ENCODE measurements around the gene EXOC6B.

Gene EXOC6B

GRCh38 chr2:72638600-72639211 lies 187.1 kb downstream of the EXOC6B start:
- no peaks in the 10 kb centered on the region for H3K36me3 ChIP-seq (ENCODE audit: control insufficient read depth, insufficient read depth, low read length)
- H3K4me1 ChIP-seq (ENCODE audit: control insufficient read depth, insufficient read depth, low read length), result no peaks in the 10 kb centered on the region
- no peak overlapping the region for H3K4me3 ChIP-seq (ENCODE audit: low read length)
- no peak overlapping the region for H3K27ac ChIP-seq (ENCODE audit: low read depth, low read length)
- no peak overlapping the region for H3K9ac ChIP-seq (ENCODE audit: low read length)
- H3K27me3 ChIP-seq (ENCODE audit: control insufficient read depth, insufficient read depth, low read length), result no peaks in the 10 kb centered on the region

- Histone ChIP-seq H3K4me3 (ENCODE audit: low read length) (no peak overlapping the region), H3K36me3 (ENCODE audit: control insufficient read depth, insufficient read depth, low read length) (no peaks in the 10 kb centered on the region), H3K27ac (ENCODE audit: low read depth, low read length) (no peak overlapping the region), H3K9ac (ENCODE audit: low read length) (no peak overlapping the region), H3K27me3 (ENCODE audit: control insufficient read depth, insufficient read depth, low read length) (no peaks in the 10 kb centered on the region), H3K4me1 (ENCODE audit: control insufficient read depth, insufficient read depth, low read length) (no peaks in the 10 kb centered on the region)
Observed at GRCh38 chr2:72636210-72636609, 189.6 kb downstream of the EXOC6B start.

- Histone ChIP-seq H3K36me3 (ENCODE audit: control insufficient read depth, insufficient read depth, low read length) (no peaks in the 10 kb centered on the region), H3K9ac (ENCODE audit: low read length) (no peak overlapping the region), H3K27ac (ENCODE audit: low read depth, low read length) (no peak overlapping the region), H3K4me3 (ENCODE audit: low read length) (no peak overlapping the region), H3K27me3 (ENCODE audit: control insufficient read depth, insufficient read depth, low read length) (no peaks in the 10 kb centered on the region), H3K4me1 (ENCODE audit: control insufficient read depth, insufficient read depth, low read length) (no peaks in the 10 kb centered on the region)
Observed at GRCh38 chr2:72630767-72631166, 195.1 kb downstream of the EXOC6B start.

- no peak overlapping the region for H3K27ac ChIP-seq (ENCODE audit: low read depth, low read length)
- no peaks in the 10 kb centered on the region for H3K4me1 ChIP-seq (ENCODE audit: control insufficient read depth, insufficient read depth, low read length)
- no peaks in the 10 kb centered on the region for H3K27me3 ChIP-seq (ENCODE audit: control insufficient read depth, insufficient read depth, low read length)
- H3K4me3 ChIP-seq (ENCODE audit: low read length), result no peak overlapping the region
- no peak overlapping the region for H3K9ac ChIP-seq (ENCODE audit: low read length)
- no peaks in the 10 kb centered on the region for H3K36me3 ChIP-seq (ENCODE audit: control insufficient read depth, insufficient read depth, low read length)
Observed at GRCh38 chr2:72629062-72629461, 196.8 kb downstream of the EXOC6B start.

DNA sequence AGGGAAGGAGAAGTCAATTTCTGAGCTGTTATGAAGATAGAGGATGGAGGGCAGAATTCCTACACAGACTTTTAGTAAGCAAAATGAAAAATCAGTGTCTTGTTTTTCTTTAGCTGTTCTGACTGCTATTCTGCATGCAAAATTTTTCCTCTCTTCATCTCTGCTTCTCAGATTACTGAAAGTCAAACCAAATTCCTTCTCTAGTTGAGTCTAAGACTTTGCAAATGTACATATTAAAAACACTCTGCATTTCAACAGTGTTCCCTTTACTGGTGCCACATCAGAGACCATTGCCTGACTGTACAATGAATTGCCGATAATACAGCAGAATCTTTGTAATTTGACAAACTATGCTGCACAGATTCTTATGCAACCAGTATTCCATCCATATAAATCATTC lies 198.8 kb downstream of the EXOC6B start:
- H3K27ac ChIP-seq (ENCODE audit: low read depth, low read length), result no peak overlapping the region
- no peak overlapping the region for H3K4me3 ChIP-seq (ENCODE audit: low read length)
- H3K9ac ChIP-seq (ENCODE audit: low read length), result no peak overlapping the region
- no peaks in the 10 kb centered on the region for H3K27me3 ChIP-seq (ENCODE audit: control insufficient read depth, insufficient read depth, low read length)
- no peaks in the 10 kb centered on the region for H3K36me3 ChIP-seq (ENCODE audit: control insufficient read depth, insufficient read depth, low read length)
- no peaks in the 10 kb centered on the region for H3K4me1 ChIP-seq (ENCODE audit: control insufficient read depth, insufficient read depth, low read length)

- no peak overlapping the region for H3K4me3 ChIP-seq (ENCODE audit: low read length)
- H3K27me3 ChIP-seq (ENCODE audit: control insufficient read depth, insufficient read depth, low read length), result no peaks in the 10 kb centered on the region
- H3K9ac ChIP-seq (ENCODE audit: low read length), result no peak overlapping the region
- H3K4me1 ChIP-seq (ENCODE audit: control insufficient read depth, insufficient read depth, low read length), result no peaks in the 10 kb centered on the region
- no peaks in the 10 kb centered on the region for H3K36me3 ChIP-seq (ENCODE audit: control insufficient read depth, insufficient read depth, low read length)
- H3K27ac ChIP-seq (ENCODE audit: low read depth, low read length), result no peak overlapping the region
Observed at GRCh38 chr2:72625366-72625765, 200.5 kb downstream of the EXOC6B start.

DNA sequence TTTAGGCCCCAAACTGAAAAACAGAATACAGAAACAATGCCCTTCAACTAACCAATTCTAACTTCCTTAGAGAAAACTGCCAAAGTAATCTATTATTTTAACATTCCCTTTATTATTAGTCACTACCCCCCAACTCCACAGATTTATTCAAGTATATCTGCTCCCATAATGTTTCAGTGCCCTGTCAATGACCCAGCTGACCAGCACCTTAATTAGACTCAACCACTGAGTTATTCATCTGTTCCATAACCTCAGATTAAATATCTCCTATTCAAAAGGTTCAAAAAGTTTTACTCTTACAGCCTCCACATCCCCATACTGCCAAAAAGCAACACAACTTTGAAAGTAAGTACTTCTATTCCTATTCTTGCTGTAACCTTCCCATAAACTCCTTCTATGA lies 202.4 kb downstream of the EXOC6B start:
- Histone ChIP-seq H3K27ac (ENCODE audit: low read depth, low read length) (no peak overlapping the region), H3K4me3 (ENCODE audit: low read length) (no peak overlapping the region), H3K27me3 (ENCODE audit: control insufficient read depth, insufficient read depth, low read length) (no peaks in the 10 kb centered on the region), H3K36me3 (ENCODE audit: control insufficient read depth, insufficient read depth, low read length) (no peaks in the 10 kb centered on the region), H3K4me1 (ENCODE audit: control insufficient read depth, insufficient read depth, low read length) (no peaks in the 10 kb centered on the region), H3K9ac (ENCODE audit: low read length) (no peak overlapping the region)

DNA sequence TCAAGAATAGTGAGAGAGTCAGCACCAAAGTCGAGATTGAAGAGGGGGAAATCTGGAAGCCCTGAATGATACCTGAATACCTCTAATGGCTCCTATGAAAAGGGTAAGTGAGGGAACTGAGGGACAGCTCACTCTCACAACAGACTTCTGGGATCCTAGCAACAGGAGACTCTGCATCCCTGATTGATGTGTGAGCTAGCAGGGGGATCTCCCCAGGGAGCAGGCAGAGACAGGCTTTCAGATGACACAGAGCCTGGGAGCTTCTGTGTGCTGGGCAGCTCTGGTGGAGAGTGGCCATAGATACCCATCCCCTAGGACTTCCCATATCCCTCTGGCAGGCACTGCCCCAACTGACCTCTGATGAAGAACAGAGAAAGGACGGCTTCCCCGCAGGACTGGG lies 206.2 kb downstream of the EXOC6B start:
- no peak overlapping the region for H3K27ac ChIP-seq (ENCODE audit: low read depth, low read length)
- no peaks in the 10 kb centered on the region for H3K27me3 ChIP-seq (ENCODE audit: control insufficient read depth, insufficient read depth, low read length)
- no peak overlapping the region for H3K9ac ChIP-seq (ENCODE audit: low read length)
- no peak overlapping the region for H3K4me3 ChIP-seq (ENCODE audit: low read length)
- no peaks in the 10 kb centered on the region for H3K4me1 ChIP-seq (ENCODE audit: control insufficient read depth, insufficient read depth, low read length)
- no peaks in the 10 kb centered on the region for H3K36me3 ChIP-seq (ENCODE audit: control insufficient read depth, insufficient read depth, low read length)

- no peaks in the 10 kb centered on the region for H3K4me1 ChIP-seq (ENCODE audit: control insufficient read depth, insufficient read depth, low read length)
- no peaks in the 10 kb centered on the region for H3K27me3 ChIP-seq (ENCODE audit: control insufficient read depth, insufficient read depth, low read length)
- no peak overlapping the region for H3K27ac ChIP-seq (ENCODE audit: low read depth, low read length)
- no peaks in the 10 kb centered on the region for H3K36me3 ChIP-seq (ENCODE audit: control insufficient read depth, insufficient read depth, low read length)
- H3K9ac ChIP-seq (ENCODE audit: low read length), result no peak overlapping the region
- H3K4me3 ChIP-seq (ENCODE audit: low read length), result no peak overlapping the region
Observed at GRCh38 chr2:72613931-72614330, 211.9 kb downstream of the EXOC6B start.

- H3K27ac ChIP-seq (ENCODE audit: low read depth, low read length), result no peak overlapping the region
- no peaks in the 10 kb centered on the region for H3K27me3 ChIP-seq (ENCODE audit: control insufficient read depth, insufficient read depth, low read length)
Observed at GRCh38 chr2:72612614-72613160, 213.1 kb downstream of the EXOC6B start.

DNA sequence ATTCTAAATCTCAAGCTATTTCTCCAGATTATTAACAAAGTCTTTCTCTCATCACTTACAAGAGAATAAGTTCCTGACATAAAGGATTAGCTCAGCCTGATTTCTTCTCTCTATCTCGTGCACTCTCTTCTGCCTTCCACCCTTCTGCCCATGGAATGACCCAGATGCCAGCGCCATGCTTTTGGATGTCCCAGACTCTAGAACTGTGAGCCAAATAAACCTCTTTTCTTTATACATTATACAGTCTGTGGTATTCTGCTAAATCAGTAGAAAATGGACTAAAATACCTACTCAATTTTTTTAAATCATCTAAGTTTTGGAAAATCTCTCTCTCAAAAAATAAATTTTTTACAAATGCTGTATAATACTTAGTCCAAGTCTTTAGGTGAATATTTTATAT lies 218.6 kb downstream of the EXOC6B start:
- H3K36me3 ChIP-seq (ENCODE audit: control insufficient read depth, insufficient read depth, low read length), result no peaks in the 10 kb centered on the region
- H3K4me3 ChIP-seq (ENCODE audit: low read length), result no peak overlapping the region
- H3K27me3 ChIP-seq (ENCODE audit: control insufficient read depth, insufficient read depth, low read length), result no peaks in the 10 kb centered on the region
- no peaks in the 10 kb centered on the region for H3K4me1 ChIP-seq (ENCODE audit: control insufficient read depth, insufficient read depth, low read length)
- no peak overlapping the region for H3K9ac ChIP-seq (ENCODE audit: low read length)
- no peak overlapping the region for H3K27ac ChIP-seq (ENCODE audit: low read depth, low read length)

More at GRCh38 chr2:72612614-72613160, 213.1 kb downstream of the EXOC6B start:
- no peak overlapping the region for H3K4me3 ChIP-seq (ENCODE audit: low read length)
- H3K9ac ChIP-seq (ENCODE audit: low read length), result no peak overlapping the region
- H3K36me3 ChIP-seq (ENCODE audit: control insufficient read depth, insufficient read depth, low read length), result no peaks in the 10 kb centered on the region
- H3K4me1 ChIP-seq (ENCODE audit: control insufficient read depth, insufficient read depth, low read length), result no peaks in the 10 kb centered on the region

DNA sequence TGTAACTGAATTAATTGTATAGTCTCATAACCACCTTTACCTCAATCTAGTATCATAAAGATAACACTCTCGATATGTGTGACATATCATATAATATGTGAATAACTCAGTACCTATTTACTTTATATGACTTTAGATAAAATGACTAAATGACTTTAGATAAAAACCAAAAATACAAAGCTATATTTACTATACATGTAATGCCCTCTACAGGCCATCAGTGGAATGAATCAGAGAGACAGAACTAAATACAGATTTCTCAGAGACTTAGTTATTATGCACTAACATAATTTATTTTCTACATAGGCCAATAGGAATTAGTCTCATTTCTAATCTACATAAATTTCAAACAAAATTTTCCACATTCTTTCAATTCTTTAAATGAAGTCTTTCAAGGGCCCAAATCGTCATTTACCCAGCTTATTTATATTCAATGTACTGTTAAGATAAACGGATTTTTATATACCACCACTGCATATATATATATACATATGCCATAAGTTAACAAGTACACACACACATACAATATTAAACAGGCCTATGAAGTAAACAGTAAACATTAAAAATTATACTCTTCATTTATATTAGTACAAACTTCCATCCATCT lies 219.9 kb downstream of the EXOC6B start:
- H3K27me3 ChIP-seq (ENCODE audit: control insufficient read depth, insufficient read depth, low read length), result no peaks in the 10 kb centered on the region
- no peaks in the 10 kb centered on the region for H3K4me1 ChIP-seq (ENCODE audit: control insufficient read depth, insufficient read depth, low read length)
- no peak overlapping the region for H3K27ac ChIP-seq (ENCODE audit: low read depth, low read length)
- no peak overlapping the region for H3K4me3 ChIP-seq (ENCODE audit: low read length)
- no peak overlapping the region for H3K9ac ChIP-seq (ENCODE audit: low read length)
- no peaks in the 10 kb centered on the region for H3K36me3 ChIP-seq (ENCODE audit: control insufficient read depth, insufficient read depth, low read length)

- no peak overlapping the region for H3K9ac ChIP-seq (ENCODE audit: low read length)
- H3K4me3 ChIP-seq (ENCODE audit: low read length), result no peak overlapping the region
- no peaks in the 10 kb centered on the region for H3K4me1 ChIP-seq (ENCODE audit: control insufficient read depth, insufficient read depth, low read length)
- no peaks in the 10 kb centered on the region for H3K36me3 ChIP-seq (ENCODE audit: control insufficient read depth, insufficient read depth, low read length)
- no peaks in the 10 kb centered on the region for H3K27me3 ChIP-seq (ENCODE audit: control insufficient read depth, insufficient read depth, low read length)
- H3K27ac ChIP-seq (ENCODE audit: low read depth, low read length), result no peak overlapping the region
Observed at GRCh38 chr2:72604468-72604867, 221.4 kb downstream of the EXOC6B start.

Data from rectal smooth muscle tissue (tissue), 1 donor.